Testis (tissue), 2 donors: ENCODE data around the gene DUOXA1.

Experiments
- CTCF ChIP-seq, 3 experiments: fragments of 450-650 bp in 2 of 3; fragments of 200-600 bp in 1 of 3; sonication (generic) in 1 of 3; IDR thresholded peaks; one replicate each; pipeline ENCODE4 v1.5.1; 2016 to 2019; ENCODE audit warnings: antibody characterized with exemption in 3 of 3, mild to moderate bottlenecking in 2 of 3, moderate library complexity in 1 of 3
- POLR2A ChIP-seq: fragments of 450-650 bp; IDR thresholded peaks from one replicate; pipeline ENCODE4 v1.6.1; 2017; ENCODE audit warnings: antibody characterized with exemption, mild to moderate bottlenecking, moderate library complexity

- no peak for TF ChIP-seq CTCF (IDR thresholded peaks at IDR 0.05)
- TF ChIP-seq POLR2A, result no peak
Observed at GRCh38 chr15:45118996-45119395, 10.7 kb downstream of the DUOXA1 start.
